HepG2 (cell line): ENCODE data around the gene RNF40. TPM values are rescaled to one million over a fixed set of nuclear protein-coding genes. Genes with fewer than 3 reads are reported as not detected.

Experiments used
- HMG20A ChIP-seq: IDR thresholded peaks from 2 replicates; pipeline ENCODE4 v1.6.1; 2016; ENCODE audit warnings: borderline replicate concordance
- KLF13 ChIP-seq: sonication (generic); formaldehyde crosslinking; IDR thresholded peaks from 2 replicates; pipeline ENCODE4 v1.4.0; 2020; ENCODE audit warnings: mild to moderate bottlenecking, missing genetic modification reagents
- LCORL ChIP-seq, 2 experiments: fragments of 450-650 bp in 1 of 2; sonication (generic) in 1 of 2; formaldehyde crosslinking in 1 of 2; IDR thresholded peaks; 2 replicates each; pipeline versions ENCODE4 v1.5.0 to v1.6.1; 2017 to 2020; ENCODE audit warnings: antibody characterized with exemption in 1 of 2, missing genetic modification reagents in 1 of 2
- MAZ ChIP-seq, 2 experiments: sonication (generic) in 1 of 2; formaldehyde crosslinking in 1 of 2; IDR thresholded peaks; 2 replicates each; pipeline versions ENCODE4 v1.5.0 to v1.6.1; 2012 to 2020; ENCODE audit warnings: low read depth in 2 of 2, mild to moderate bottlenecking in 2 of 2, borderline replicate concordance in 1 of 2, improper control_type of control experiment in 1 of 2, low read length in 1 of 2, missing genetic modification reagents in 1 of 2, moderate library complexity in 1 of 2
- MTF2 ChIP-seq: sonication (generic); formaldehyde crosslinking; IDR thresholded peaks from 2 replicates; pipeline ENCODE4 v1.5.0; 2020; ENCODE audit warnings: missing genetic modification reagents, borderline replicate concordance
- MYC ChIP-seq: sonication (generic); formaldehyde crosslinking; IDR thresholded peaks from 2 replicates; pipeline ENCODE4 v1.9.0; 2021; ENCODE audit warnings: missing genetic modification reagents, borderline replicate concordance
- NCOA1 ChIP-seq: sonication (generic); formaldehyde crosslinking; IDR thresholded peaks from 2 replicates; pipeline ENCODE4 v1.9.0; 2021; ENCODE audit warnings: missing genetic modification reagents
- SMC3 ChIP-seq: IDR thresholded peaks from 2 replicates; pipeline ENCODE4 v1.6.1; 2011; ENCODE audit warnings: low read length, improper control_type of control experiment
- TBX3 ChIP-seq: fragments of 450-650 bp; IDR thresholded peaks from 2 replicates; pipeline ENCODE4 v1.6.1; 2017; ENCODE audit warnings: antibody characterized with exemption, mild to moderate bottlenecking, inconsistent platforms, borderline replicate concordance
- ZBTB10 ChIP-seq: sonication (generic); formaldehyde crosslinking; IDR thresholded peaks from 2 replicates; pipeline ENCODE4 v1.4.0; 2020; ENCODE audit warnings: missing genetic modification reagents, borderline replicate concordance
- ZBTB34 ChIP-seq: sonication (generic); formaldehyde crosslinking; IDR thresholded peaks from 2 replicates; pipeline ENCODE4 v1.8.0; 2022; ENCODE audit warnings: mild to moderate bottlenecking, missing genetic modification reagents
- ZBTB7A ChIP-seq: sonication (generic); formaldehyde crosslinking; IDR thresholded peaks from 2 replicates; pipeline ENCODE4 v1.8.0; 2022; ENCODE audit warnings: mild to moderate bottlenecking, missing genetic modification reagents
- ZNF138 ChIP-seq: sonication (generic); formaldehyde crosslinking; IDR thresholded peaks from 2 replicates; pipeline ENCODE4 v1.5.0; 2020; ENCODE audit warnings: mild to moderate bottlenecking, low read depth, missing genetic modification reagents
- ZNF142 ChIP-seq: sonication (generic); formaldehyde crosslinking; IDR thresholded peaks from 2 replicates; pipeline ENCODE4 v1.4.0; 2020; ENCODE audit warnings: missing genetic modification reagents
- ZNF20 ChIP-seq: sonication (generic); formaldehyde crosslinking; IDR thresholded peaks from 2 replicates; pipeline ENCODE4 v1.4.0; 2020; ENCODE audit warnings: mild to moderate bottlenecking, moderate library complexity, missing genetic modification reagents
- ZNF33A ChIP-seq: sonication (generic); formaldehyde crosslinking; IDR thresholded peaks from 2 replicates; pipeline ENCODE4 v1.5.1; 2020; ENCODE audit warnings: missing genetic modification reagents, mild to moderate bottlenecking, moderate library complexity, borderline replicate concordance
- ZNF766 ChIP-seq: sonication (generic); formaldehyde crosslinking; IDR thresholded peaks from 2 replicates; pipeline ENCODE4 v1.5.0; 2020; ENCODE audit warnings: missing genetic modification reagents, borderline replicate concordance
- ZNF790 ChIP-seq: sonication (generic); formaldehyde crosslinking; IDR thresholded peaks from 2 replicates; pipeline ENCODE4 v1.8.0; 2022; ENCODE audit warnings: missing genetic modification reagents, mild to moderate bottlenecking, borderline replicate concordance
- polyA plus RNA-seq, 8 experiments: library from polyadenylated mRNA; depleted of rRNA in 3 of 8; stranded (reverse) in 7 of 8; unstranded in 1 of 8; fragments of >200 nt; fragmentation: Illumina TruSeq in 4 of 8; extraction: Trizol in 4 of 8; gene quantifications; 2 replicates each; pipeline versions ENCODE4 v1.2.1 to v1.2.3, GENCODE V29; 2011 to 2016; ENCODE audit warnings: low read depth in 4 of 8, missing spikeins in 1 of 8, mixed read lengths in 1 of 8; ENCODE audit not compliant: insufficient read depth in 1 of 8
- total RNA-seq, 5 experiments: library from RNA; depleted of rRNA; stranded (reverse); fragments of >200 nt; fragmentation: Illumina TruSeq; extraction: Trizol; gene quantifications; 2 replicates each; pipeline ENCODE4 v1.2.3, GENCODE V29; 2016; ENCODE audit warnings: low read depth in 1 of 5

Gene RNF40
- total and polyA plus RNA-seq, 2 of the 13 experiments (the other 11 are each of a cell fraction or from before 2014, with no cell fraction given), result 84.0 to 85.6 TPM

GRCh38 chr16:30747799-30748633 is 14.1 kb upstream of the RNF40 start, which contains the start of gene PHKG2 (continued):
- TF ChIP-seq ZBTB34 (no peak; the same call in 1 of the 2 replicates), ZNF766 (peak; percentile 73; the same call in 1 of the 2 replicates), ZNF142 (peak; percentile 81), ZBTB10 (CRISPR knock-in tag) (no peak), MYC (CRISPR knock-in tag) (peak; percentile 91), MAZ (IDR thresholded peaks at IDR 0.05; ENCODE audit: borderline replicate concordance, low read depth, low read length) (no peak; the same call in 1 of the 2 replicates), MAZ (CRISPR knock-in tag; IDR thresholded peaks at IDR 0.05; ENCODE audit: low read depth) (peak; percentile 73), ZBTB7A (CRISPR knock-in tag) (0 out of 2 replicates have a peak, but pooled peaks have one; percentile 49), LCORL (IDR thresholded peaks at IDR 0.05) (no peak), LCORL (CRISPR knock-in tag; IDR thresholded peaks at IDR 0.05) (peak; percentile 41; the same call in 1 of the 2 replicates), ZNF20 (no peak), ZNF138 (CRISPR knock-in tag) (peak; percentile 79; the same call in 1 of the 2 replicates), ZNF33A (CRISPR knock-in tag) (no peak), TBX3 (0 out of 2 replicates have a peak, but pooled peaks have one; percentile 6), MTF2 (CRISPR knock-in tag) (no peak), ZNF790 (CRISPR knock-in tag) (peak; percentile 85; the same call in 1 of the 2 replicates), NCOA1 (no peak), KLF13 (CRISPR knock-in tag) (no peak), HMG20A (CRISPR knock-in tag) (no peak), SMC3 (no peak)
